Cardiac muscle cell (in vitro differentiated cells and primary cell): Measurements from ENCODE around the gene FMN2. TPM values are rescaled to one million over a fixed set of nuclear protein-coding genes. Genes with fewer than 3 reads are reported as not detected.

ENCODE experiments used
- DNase-seq, 2 donors: peaks; one replicate each; pipeline versions ENCODE4 v3.0.0 to v3.0.0-alpha.2; 2010 to 2017; ENCODE audit warnings: low read depth in 1 of 2, low spot score in 1 of 2
- H3K27ac ChIP-seq: fragments of 200-600 bp; sonication (generic); 2 replicates; pipeline ENCODE4 v1.5.1; 2016
- H3K27me3 ChIP-seq: fragments of 200-600 bp; sonication (generic); 2 replicates; pipeline ENCODE4 v1.6.0; 2016; ENCODE audit warnings: control low read depth
- H3K36me3 ChIP-seq: fragments of 200-600 bp; sonication (generic); 2 replicates; pipeline ENCODE4 v1.5.1; 2016; ENCODE audit warnings: control low read depth
- H3K4me1 ChIP-seq: fragments of 200-600 bp; sonication (generic); 2 replicates; pipeline ENCODE4 v1.8.1; 2017; ENCODE audit warnings: low read depth, mild to moderate bottlenecking, mixed run types
- H3K4me3 ChIP-seq: fragments of 200-600 bp; sonication (generic); 2 replicates; pipeline ENCODE4 v1.5.1; 2016; ENCODE audit warnings: mild to moderate bottlenecking
- H3K9me3 ChIP-seq: fragments of 200-600 bp; sonication (generic); 2 replicates; pipeline ENCODE4 v1.5.1; 2017; ENCODE audit warnings: low read depth, mild to moderate bottlenecking, control low read depth
- CTCF ChIP-seq: IDR thresholded peaks from 2 replicates; pipeline ENCODE4 v1.5.1; 2012; ENCODE audit warnings: low read depth, mild to moderate bottlenecking, low read length
- polyA plus RNA-seq: library from polyadenylated mRNA; unstranded; fragments of >200 nt; fragmentation: Nextera tagmentation; extraction: Ambion mirVana; gene quantifications from 2 replicates; pipeline ENCODE4 v1.2.1, GENCODE V29; 2016
- total RNA-seq: library from RNA; depleted of rRNA; stranded (reverse); fragments of >200 nt; gene quantifications from 2 replicates; pipeline ENCODE4 v1.2.3, GENCODE V29; 2016

Gene FMN2
- total and polyA plus RNA-seq, 2 experiments from 2014 or later, result 0.42 to 2.7 TPM

GRCh38 chr1:240342251-240342625 lies 250.6 kb downstream of the FMN2 start:
- Histone ChIP-seq H3K4me1 (peaks cover 19% of the 10 kb centered on the region), H3K9me3 (no peaks in the 10 kb centered on the region), H3K27me3 (no peaks in the 10 kb centered on the region), H3K4me3 (no peak overlapping the region), H3K27ac (no peak overlapping the region), H3K36me3 (no peaks in the 10 kb centered on the region)
- TF ChIP-seq CTCF, result no peak
- DNase-seq, result no peak

GRCh38 chr1:240343045-240343444 lies 251.4 kb downstream of the FMN2 start:
- TF ChIP-seq CTCF, result no peak
- Histone ChIP-seq H3K4me1 (peaks cover 14% of the 10 kb centered on the region), H3K27me3 (no peaks in the 10 kb centered on the region), H3K4me3 (no peak overlapping the region), H3K27ac (no peak overlapping the region), H3K36me3 (no peaks in the 10 kb centered on the region), H3K9me3 (no peaks in the 10 kb centered on the region)
- DNase-seq, result no peak

- Histone ChIP-seq H3K36me3 (no peaks in the 10 kb centered on the region), H3K27ac (no peak overlapping the region), H3K4me1 (peaks cover 12% of the 10 kb centered on the region), H3K27me3 (no peaks in the 10 kb centered on the region), H3K9me3 (no peaks in the 10 kb centered on the region), H3K4me3 (no peak overlapping the region)
- no peak for TF ChIP-seq CTCF
- no peak for DNase-seq
Observed at GRCh38 chr1:240343966-240344365, 252.3 kb downstream of the FMN2 start.

GRCh38 chr1:240344918-240345317 lies 253.2 kb downstream of the FMN2 start:
- Histone ChIP-seq H3K27me3 (no peaks in the 10 kb centered on the region), H3K36me3 (no peaks in the 10 kb centered on the region)

GRCh38 chr1:240349695-240350094 lies 258.0 kb downstream of the FMN2 start:
- TF ChIP-seq CTCF, result no peak
- H3K9me3 ChIP-seq, result no peaks in the 10 kb centered on the region
- H3K4me3 ChIP-seq, result no peak overlapping the region

More at GRCh38 chr1:240344918-240345317, 253.2 kb downstream of the FMN2 start:
- DNase-seq, result no peak
- no peak for TF ChIP-seq CTCF
- no peak overlapping the region for H3K27ac ChIP-seq
- no peaks in the 10 kb centered on the region for H3K9me3 ChIP-seq
- peaks cover 12% of the 10 kb centered on the region for H3K4me1 ChIP-seq
- H3K4me3 ChIP-seq, result no peak overlapping the region

GRCh38 chr1:240350910-240351331 lies 259.2 kb downstream of the FMN2 start:
- Histone ChIP-seq H3K27me3 (no peaks in the 10 kb centered on the region), H3K36me3 (no peaks in the 10 kb centered on the region), H3K9me3 (no peaks in the 10 kb centered on the region), H3K4me3 (no peak overlapping the region), H3K27ac (no peak overlapping the region), H3K4me1 (no peaks in the 10 kb centered on the region)
- TF ChIP-seq CTCF, result no peak
- no peak for DNase-seq

More at GRCh38 chr1:240349695-240350094, 258.0 kb downstream of the FMN2 start:
- Histone ChIP-seq H3K4me1 (no peaks in the 10 kb centered on the region), H3K27ac (no peak overlapping the region), H3K27me3 (no peaks in the 10 kb centered on the region), H3K36me3 (no peaks in the 10 kb centered on the region)
- DNase-seq, result no peak
